ENCODE measurements around the gene DNAJA2.
A peak's percentile ranks its signal among the peaks of the same experiment; 100 is the strongest.
"Not testable (repeated sequence)": the region's sequence is repeated elsewhere in the genome, so short reads cannot be mapped to it uniquely, and the experiment has no call there.

The DNAJA2 gene

DNA sequence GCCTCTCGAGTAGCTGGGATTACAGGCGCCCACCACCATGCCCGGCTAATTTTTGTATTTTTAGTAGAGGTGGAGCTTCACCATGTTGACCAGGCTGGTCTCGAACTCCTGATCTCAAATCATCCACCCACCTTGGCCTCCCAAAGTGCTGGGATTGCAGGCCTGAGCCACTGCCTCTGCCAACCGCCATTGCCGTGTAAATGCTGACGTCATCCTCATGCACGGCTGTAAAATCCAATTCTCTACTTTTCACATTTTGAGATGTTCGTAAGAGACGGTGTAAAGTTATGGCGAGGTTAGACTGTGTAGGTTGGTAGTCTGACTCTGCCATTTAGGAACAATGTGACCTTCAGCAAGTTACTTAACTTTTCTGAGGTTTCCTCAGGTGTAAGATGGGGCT, 1.7 kb upstream of the DNAJA2 start:
- DNase-seq (ENCODE audit: low read depth), result no peak

DNA sequence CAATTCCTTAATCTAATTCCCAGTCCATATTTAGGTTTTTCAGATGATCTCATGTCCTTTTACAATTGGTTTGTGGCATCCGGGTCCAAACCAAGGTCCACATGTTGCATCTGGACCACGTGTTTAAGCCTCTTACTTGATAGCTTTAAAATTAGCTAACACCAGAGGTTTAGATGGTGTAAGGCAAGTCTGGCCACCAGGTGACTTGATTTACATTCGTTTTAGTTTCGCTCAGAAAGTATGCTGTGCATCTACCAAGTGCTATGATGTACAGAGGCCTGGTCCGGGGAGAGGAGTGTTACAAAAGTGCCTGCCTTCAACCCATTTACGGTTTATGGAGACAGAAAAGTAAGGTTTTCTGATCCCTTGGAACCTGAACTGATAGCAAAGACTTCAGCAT, 878 bp upstream of the DNAJA2 start:
- no peak for DNase-seq (ENCODE audit: low read depth)

DNA sequence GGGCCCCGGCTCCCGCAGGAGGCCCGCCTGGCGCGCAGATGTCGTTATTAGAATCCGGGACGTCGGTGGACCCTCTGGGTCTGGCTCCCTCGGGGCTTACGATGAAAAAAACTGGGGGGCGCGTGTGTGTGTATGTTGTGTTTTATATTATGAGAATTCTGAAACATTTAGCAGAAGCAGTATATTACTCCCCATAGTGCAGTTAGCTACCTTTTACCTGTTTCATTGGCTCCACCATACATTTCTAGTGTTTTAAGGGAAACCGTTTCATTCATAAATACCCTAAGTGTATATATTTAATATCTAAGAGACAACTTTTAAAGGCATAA, 486 bp upstream of the DNAJA2 start:
- DNase-seq (ENCODE audit: low read depth), result no peak

DNA sequence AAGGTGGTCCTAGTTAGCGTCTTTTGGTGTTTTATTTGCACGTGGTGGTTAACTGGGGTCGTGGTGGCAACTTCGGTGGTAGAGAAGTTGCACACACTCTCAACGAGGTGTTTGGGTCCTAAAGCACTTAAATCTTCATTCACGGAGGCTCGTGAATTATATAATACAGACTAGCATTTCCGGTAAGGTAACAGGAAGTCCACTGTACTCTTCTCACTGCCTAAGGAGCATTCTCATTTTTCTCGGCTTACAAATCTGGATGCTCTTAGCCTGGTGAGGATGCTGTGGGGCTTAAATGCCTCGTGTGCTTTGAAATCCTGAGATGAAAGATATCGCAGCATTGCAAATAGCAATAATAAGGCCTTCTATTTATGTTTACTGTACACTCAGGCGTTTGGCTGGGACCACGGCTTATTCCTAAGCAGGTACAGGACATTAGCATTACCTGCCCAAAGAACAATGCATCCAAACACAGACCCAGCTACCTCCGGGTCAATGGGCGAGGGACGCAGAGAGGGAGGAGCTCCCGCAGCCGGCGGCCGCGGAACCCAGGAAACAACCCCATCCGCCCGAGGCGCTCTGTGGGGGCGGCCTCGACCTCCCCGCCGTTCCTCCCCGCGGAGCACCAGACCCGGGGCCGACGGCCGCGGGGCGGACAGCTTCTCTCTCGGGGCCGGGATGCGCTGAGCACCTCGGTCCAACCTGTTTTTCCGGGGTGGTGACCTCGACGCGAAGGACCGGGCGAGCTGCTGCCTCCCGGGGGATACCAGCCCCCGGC, 856 bp downstream of the DNAJA2 start:
- peak; percentile 33 for DNase-seq (ENCODE audit: low read depth)

DNA sequence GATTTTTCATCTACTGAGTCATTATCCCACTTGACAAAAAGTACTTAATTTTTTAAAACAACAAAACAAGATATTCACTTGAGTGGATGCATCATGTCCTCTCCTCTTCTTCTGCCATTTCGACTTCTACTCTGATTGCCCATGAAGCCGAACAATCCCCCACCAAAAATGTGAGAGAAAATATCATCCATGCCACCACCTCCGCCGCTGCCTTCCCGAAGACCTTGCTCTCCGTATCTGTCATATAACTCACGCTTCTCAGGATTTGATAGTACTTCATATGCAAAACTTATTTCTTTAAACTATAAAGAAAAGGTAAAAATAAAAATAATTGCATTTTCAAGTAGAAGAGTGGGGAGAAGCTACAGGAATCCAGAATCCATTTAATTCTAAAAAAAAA, 2.2 kb downstream of the DNAJA2 start:
- no peak for DNase-seq (ENCODE audit: low read depth)

DNA sequence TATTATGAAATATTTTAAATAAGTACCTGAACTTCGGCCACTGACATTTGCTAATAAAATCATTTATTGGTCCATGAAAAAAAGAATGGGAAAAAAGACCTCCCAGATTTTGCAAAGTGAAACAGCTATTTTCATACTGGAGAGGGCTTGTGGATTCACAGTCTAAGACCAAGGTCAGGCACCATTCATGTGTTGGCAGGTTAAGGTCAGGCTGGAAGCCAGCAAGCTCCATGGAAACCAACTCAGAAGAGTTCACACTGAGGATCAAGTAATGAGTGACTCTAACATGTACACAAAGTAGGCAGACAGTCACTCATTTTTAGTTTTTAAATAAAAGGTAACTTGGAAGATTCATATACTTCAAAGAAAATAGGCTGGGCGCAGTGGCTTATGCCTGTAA, 3.4 kb downstream of the DNAJA2 start:
- DNase-seq (ENCODE audit: low read depth), result no peak

DNA sequence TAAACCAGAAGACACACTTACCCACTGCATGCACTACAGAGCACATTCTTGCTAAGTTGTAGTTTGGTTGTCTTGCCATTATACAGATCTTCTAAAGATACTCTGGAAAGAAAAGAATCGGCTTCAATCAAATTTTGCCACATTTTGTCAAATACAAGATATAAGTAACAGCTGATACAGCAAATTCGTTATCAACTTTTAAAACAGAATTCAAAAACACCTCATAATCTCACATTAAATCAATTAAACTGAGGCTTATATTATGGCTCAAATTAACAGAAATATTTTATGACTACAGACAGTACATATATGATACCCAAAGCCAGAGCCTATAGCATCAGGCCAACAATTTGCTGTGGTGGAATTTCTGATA, 5.4 kb downstream of the DNAJA2 start:
- no peak for DNase-seq (ENCODE audit: low read depth)

DNA sequence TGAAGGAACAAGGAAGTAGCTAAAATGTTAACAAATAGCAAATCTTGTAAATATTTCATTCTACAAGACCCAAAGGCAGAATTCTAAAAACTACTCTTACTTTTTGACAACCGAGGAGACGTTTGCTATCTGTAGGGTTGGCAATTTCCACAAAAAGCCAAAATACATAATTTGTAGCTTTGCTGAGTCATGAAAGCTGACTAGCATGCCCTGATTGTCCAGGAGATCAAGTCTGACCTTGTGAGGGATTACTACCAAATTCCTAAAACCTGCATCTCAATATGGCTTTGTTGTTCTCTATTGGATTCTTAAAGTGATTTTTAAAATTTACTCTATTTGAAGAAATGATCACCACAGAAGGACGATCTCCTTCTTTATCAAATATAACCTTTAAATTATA, 10.8 kb downstream of the DNAJA2 start:
- no peak for DNase-seq (ENCODE audit: low read depth)

DNA sequence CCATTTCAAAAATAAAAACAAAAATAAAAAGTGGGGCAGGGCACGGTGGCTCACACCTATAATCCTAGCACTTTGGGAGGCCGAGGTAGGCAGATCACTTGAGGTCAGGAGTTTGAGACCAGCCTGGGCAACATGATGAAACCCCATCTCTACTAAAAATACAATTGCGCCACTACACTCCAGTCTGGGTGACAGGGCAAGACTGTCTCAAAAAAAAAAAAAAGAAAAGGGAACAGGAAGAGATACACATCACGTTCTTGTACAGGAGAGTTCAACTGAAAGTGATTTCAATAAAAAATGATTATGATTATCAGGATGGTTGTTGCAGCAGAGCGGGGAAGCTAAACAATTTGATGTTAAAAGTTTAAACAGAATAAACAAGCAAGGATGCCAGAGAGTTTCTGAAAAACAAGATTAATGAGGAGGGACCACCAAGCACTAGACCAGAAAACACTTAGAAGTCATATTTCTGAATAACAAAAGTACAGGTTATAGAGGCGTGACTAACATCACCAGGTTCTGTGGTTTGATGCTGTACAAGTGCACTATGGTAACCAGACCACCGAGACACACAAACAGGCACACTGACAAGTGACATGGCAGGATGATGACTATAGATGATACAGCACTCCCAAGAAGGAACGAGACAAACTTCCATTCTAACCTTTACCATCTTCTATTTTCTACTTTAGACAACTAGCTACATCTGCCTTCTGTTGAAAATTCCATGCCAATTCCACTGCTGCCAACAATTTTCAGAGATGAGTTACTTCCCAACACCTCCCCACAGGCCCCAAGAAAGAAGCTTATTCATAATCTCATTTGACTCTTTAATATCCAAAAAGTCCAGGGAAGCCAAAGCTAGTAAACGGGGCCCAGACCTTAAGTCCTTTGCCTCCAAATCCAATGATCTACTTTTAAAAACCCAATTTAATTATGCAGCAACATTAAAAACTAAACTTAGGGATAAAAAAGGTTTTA, 11.8 kb downstream of the DNAJA2 start:
- no peak for DNase-seq (ENCODE audit: low read depth)

DNA sequence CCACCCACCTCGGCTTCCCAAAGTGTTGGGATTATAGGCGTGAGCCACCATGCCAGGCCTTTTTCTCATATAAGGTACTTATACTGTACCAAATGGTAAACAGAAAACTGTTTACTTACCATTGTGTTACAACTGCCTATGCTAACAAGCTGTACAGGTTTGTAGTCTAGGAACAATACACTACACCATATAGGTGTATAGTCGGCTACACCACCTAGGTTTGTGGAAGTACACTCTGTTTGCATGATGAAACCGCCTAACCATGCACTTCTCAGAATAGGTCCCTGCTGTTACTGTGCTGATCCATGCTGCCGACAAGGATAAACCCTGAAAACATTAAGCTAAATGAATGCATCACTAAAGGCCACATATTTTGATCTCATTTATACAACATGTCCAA, 18.9 kb downstream of the DNAJA2 start:
- no peak for DNase-seq (ENCODE audit: low read depth)

DNA sequence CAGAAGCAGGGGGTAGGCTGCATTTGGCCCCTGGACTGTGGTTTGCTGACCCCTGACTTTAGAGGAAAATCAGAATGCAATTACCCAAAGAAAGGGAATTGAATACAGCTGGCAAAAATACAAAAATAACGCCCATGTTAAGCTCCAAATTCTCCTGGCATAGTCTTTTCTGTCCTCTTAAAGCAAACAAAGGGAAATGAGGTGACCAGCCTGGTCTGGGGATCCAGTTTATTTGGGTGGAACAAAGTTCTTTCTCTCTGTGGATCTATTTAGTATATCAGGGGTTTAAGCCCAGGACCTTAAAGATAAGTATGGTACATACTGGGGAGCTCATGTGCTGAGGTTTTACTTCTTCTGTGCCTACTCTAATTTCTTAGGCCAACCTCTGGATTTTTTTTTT, 23.5 kb downstream of the DNAJA2 start:
- DNase-seq (ENCODE audit: low read depth), result no peak

DNA sequence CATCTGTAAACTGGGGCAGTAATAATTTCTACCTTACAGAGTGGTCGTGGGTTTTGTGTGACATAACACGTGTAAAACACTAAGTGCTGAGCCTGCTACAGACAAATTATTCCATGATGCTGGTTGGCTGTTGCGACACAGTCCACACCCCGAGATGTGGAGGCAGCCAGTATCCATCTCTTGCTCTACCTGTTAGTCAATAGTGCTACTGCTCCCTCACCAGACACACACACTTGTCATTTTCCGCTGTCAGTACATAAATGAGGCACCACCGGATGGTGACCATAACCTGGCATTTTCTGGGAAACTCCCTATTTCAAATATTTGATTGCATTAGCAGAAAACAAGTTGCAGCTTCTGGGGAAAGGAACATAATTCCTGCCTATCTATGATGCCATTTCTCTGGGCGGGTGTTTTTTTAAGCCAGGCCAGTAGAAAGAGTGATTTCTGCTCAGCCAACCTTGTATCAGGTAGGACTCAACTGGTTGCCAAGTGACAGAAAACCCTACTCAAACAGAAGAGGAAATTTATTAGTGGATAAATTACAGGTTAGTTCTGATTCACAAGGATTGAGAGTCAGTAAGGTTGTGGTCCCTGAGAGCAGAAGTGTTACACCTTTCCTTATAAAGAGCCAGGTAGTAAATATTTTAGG, 24.1 kb downstream of the DNAJA2 start:
- no peak for DNase-seq (ENCODE audit: low read depth)

DNA sequence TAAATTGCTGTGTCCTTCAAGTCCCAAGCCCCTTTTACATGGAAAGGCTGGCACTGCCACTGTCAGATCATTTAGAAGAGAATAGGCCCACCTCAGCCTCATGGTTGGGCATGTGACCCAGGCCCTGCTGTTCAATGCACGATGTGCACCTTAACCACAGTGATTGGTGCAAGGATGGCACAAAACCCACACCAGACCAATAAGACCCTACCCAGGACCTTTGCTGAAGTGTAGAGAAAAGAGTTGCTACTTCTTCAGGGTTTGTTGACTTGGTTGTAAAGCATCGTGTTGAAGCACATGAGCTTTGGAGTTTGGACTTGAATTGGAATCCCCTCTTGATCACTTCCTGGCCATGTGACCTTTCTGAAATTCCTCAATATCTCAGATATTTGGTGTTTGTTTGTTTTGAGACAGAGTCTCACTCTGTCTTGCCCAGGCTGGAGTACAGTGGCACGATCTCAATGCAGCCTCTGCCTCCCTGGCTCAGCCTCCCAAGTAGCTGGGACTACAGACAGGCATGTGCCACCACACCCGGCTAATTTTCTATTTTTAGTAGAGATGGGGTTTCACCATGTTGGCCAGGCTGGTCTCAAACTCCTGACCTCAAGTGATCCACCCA, 24.8 kb downstream of the DNAJA2 start:
- no peak for DNase-seq (ENCODE audit: low read depth)

DNA sequence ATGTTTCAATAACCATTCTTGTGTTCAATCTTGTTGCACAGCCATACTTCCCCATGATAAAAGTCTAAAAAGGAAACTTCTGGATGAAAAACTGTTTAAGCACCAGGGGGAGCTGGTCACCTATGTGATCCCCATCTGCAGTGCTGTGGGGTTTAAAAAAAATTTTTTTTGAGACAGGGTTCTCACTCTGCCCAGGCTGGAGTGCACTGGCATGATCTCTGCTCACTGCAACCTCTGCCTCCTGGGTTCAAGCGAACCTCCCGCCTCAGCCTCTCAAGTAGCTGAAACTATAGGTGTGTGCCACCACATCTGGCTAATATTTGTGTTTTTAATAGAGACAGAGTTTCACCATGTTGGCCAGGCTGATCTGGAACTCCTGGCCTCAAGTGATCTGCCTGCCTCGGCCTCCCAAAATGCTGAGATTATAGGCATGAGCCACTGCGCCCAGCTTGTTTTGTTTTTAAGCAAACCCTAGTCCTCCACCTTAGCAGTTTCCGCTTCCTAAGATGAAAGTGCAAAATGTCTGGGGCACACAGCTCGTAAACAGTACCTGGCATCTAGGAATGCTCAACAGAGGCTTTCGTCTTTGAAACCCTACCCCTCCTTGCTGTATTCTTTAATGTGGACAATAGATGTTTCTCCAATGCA, 25.4 kb downstream of the DNAJA2 start:
- no peak for DNase-seq (ENCODE audit: low read depth)

DNA sequence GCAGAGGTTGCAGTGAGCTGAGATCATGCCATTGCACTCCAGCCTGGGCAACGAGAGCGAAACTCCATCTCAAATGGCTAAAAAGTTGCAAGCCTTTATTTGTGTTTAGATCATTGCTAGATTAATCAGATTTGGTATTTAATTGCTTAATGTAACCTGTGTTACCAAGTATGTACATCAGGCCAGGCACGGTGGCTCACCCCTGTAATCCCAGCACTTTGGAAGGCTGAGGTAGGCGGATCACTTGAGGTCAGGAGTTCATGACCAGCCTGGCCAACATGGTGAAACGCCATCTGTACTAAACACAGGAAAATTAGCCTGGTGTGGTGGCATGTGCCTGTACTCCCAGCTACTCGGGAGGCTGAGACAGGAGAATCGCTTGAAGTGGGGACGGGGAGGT, 28.8 kb downstream of the DNAJA2 start:
- DNase-seq (ENCODE audit: low read depth), result not testable (repeated sequence)

DNA sequence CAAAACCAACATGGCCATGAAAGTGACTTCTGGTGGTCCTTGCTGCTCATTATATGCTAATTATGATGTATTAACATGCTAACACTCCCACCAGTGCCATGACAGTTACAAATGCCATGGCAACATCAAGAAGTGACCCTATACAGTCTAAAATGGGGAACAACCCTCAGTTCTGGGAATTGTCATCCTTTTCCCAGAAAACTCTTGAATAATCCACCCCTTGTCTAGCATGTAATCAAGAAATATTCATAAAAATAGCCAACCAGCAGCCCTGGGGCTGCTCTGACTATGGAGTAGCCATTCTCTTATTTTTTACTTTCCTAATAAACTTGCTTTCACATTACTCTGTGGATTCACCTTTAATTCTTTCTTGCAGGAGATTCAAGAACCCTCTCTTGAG, 35.9 kb downstream of the DNAJA2 start:
- no peak for DNase-seq (ENCODE audit: low read depth)

DNA sequence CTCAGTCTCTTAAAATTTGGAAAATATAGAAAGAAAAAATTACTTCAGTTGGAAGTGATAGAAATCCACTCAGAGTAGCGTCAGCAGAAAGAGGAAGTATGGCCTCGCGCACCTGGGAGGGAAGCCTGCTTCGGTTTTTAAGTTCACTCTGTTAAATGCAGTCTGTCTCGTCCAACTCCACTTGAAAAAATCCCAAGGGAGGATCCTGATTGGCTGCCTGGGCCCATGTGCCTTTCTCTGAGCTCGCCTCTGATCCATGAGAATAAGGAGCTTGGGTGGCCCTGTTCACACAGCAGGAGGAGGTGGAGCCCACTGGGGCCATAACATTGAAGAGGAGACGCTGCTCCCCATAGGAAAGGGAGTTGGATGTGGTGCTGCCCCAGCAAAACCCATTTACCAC, 40.7 kb downstream of the DNAJA2 start:
- DNase-seq (ENCODE audit: low read depth), result no peak

DNA sequence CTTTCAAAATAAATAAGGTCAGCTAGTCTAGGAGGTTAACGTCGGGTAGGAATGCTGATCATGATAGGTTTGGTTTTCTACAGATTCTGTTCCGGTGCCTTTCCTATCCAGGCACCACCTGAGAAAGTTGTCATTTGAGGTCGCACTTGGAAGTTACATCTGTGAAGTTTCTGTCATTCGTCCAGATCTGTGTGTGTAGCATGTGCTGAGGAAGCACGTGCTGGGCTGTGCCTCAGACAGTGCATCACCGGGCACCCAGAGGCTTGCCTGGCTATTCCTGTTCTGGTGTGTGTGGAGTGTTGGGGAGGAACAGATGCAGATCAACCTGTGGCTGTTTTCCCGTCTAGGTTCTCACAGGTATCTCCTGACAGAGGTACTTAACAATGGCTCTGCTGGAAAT, 42.6 kb downstream of the DNAJA2 start:
- DNase-seq (ENCODE audit: low read depth), result no peak

DNA sequence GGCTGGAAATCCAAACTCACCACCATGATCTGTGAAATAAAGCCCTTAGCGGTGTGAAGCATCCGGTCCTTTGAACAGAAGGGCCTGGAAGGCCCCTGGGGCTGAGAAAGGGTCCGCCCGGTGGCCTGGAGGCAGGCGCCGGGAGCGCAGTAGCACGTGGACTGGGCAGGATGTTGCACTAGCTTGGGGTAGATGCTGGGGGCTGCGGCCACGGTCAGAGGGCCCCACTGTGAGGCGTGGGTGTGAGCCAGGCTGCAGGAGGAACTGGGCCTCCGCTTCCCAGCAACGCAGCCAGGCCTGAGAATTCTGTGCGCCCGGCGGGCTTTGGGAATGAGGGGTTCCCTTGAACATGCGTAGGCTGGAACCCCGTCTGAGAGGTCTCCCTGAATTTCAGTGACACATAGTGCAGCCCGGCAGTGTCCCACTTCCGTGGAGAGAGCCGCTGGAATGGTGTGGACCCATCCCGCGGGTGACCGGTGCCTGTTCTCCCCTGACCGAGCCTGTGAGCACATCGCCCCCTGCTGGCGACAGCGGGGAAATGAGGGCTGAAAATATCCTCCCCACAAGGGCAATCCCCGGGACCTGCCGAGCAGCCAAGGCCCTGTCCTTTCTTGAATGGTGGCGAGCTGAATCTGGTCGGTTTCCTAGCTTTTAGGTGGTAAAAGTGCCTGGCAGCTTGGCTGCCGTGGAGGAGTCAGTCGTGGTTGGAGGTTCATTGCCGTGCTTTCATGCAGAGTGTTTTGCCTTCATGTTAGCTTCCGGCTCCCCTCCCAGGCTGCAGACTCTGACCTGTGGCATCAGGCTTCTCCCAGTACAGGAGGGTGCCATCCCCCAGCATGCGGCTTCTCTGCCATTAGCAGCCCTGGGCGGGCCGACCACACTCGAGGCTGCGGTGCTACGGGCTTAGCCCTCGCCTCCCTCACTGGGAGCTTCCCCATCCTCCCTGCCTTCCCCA, 43.8 kb downstream of the DNAJA2 start:
- peak; percentile 19 for DNase-seq (ENCODE audit: low read depth)

DNA sequence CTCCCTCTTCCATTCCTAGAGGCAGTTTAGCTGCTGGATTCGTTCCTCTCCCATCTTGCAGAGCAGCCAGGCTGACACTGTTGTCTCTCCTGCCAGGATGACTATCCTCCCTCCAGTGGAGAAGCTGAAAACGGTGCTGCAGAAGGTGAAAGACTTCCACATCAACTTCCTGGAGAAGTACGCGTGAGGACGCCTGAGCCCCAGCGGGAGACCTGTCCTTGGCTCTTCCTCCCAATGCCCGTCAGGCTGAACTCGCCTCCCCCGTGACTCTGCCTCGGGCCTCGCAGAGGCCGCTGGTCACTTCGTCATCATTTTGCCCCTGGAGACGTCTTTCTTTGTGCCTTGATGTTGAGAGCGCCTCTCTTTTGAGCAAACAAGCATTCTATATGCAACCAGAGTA, 44.7 kb downstream of the DNAJA2 start:
- no peak for DNase-seq (ENCODE audit: low read depth)

DNA sequence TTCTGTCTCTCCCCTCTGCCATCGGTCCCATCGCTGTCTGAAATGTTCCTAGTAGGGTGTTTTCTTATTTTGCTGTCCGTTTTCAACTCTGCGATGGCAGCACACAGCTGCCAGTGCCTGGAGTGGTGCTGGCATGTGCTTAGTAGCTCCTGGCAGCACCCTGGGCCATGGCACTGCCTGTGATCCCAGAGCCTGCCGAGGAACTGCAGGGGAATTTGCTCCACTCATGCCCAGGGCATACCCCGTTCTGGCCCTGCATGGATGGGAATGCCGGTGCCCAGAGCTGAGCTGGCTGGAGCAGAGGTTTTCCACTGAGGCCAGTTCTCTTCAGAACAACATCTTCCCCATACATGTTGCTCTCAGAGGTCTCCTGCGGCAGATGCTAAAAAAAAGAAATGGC, 46.2 kb downstream of the DNAJA2 start:
- no peak for DNase-seq (ENCODE audit: low read depth)

Measured in stimulated activated CD8-positive, alpha-beta memory T cell treated with anti-CD3 and anti-CD28 coated beads, Interleukin-12 subunit alpha, Interleukin-12 subunit beta, amount 100 ng/mL, for 4 hours (primary cell).